Common myeloid progenitor, CD34-positive (primary cell): Measurements from ENCODE around the gene GSTM3.
A peak's percentile ranks its signal among the peaks of the same experiment; 100 is the strongest.

Experiments used
- CTCF ChIA-PET: fragments of 350-600 bp; sonication (Branson Sonifier 250); formaldehyde crosslinking; loops from one replicate; lab custom pipeline; 2021; ENCODE audit warnings: antibody characterized with exemption; lab: Charles Lee
- POLR2A ChIA-PET: fragments of 350-600 bp; sonication (Branson Sonifier 250); formaldehyde crosslinking; loops from one replicate; lab custom pipeline; 2021; ENCODE audit warnings: antibody characterized with exemption; lab: Charles Lee
- DNase-seq, 3 donors: peaks; one replicate each; pipeline versions ENCODE4 v3.0.0 to v3.0.0-alpha.2; 2013
- H3K27ac ChIP-seq, 2 experiments: 1 replicate in 1 of 2; 2 replicates in 1 of 2; pipeline ENCODE4 v1.7.0; 2013; ENCODE audit warnings: inconsistent platforms in 2 of 2, low read length in 2 of 2, mild to moderate bottlenecking in 2 of 2, low read depth in 1 of 2, moderate library complexity in 1 of 2; ENCODE audit not compliant: severe bottlenecking in 2 of 2, insufficient read depth in 1 of 2, poor library complexity in 1 of 2
- H3K27me3 ChIP-seq, 5 experiments: replicated peaks in 2 of 5; 1 replicate in 3 of 5; 2 replicates in 2 of 5; pipeline versions ENCODE4 v1.6.1 to v1.7.0; 2013; ENCODE audit warnings: low read length in 4 of 5, mild to moderate bottlenecking in 2 of 5, moderate library complexity in 2 of 5, inconsistent platforms in 1 of 5; ENCODE audit not compliant: insufficient read depth in 5 of 5, control insufficient read depth in 4 of 5
- H3K36me3 ChIP-seq, 4 experiments: 1 replicate in 2 of 4; 2 replicates in 2 of 4; pipeline versions ENCODE4 v1.6.1 to v1.7.0; 2013; ENCODE audit warnings: low read length in 3 of 4, control low read depth in 1 of 4, mild to moderate bottlenecking in 1 of 4; ENCODE audit not compliant: control insufficient read depth in 4 of 4, insufficient read depth in 4 of 4
- H3K4me1 ChIP-seq, 4 experiments: 1 replicate in 3 of 4; 2 replicates in 1 of 4; pipeline versions ENCODE4 v1.6.1 to v1.7.1; 2013; ENCODE audit warnings: low read length in 3 of 4, mild to moderate bottlenecking in 3 of 4, control low read depth in 1 of 4, inconsistent platforms in 1 of 4, moderate library complexity in 1 of 4; ENCODE audit not compliant: control insufficient read depth in 4 of 4, insufficient read depth in 4 of 4; ENCODE audit errors: control extremely low read depth in 1 of 4
- H3K4me3 ChIP-seq, 7 experiments: 1 replicate in 4 of 7; 2 replicates in 3 of 7; pipeline versions ENCODE4 v1.5.1 to v1.7.0; 2013; ENCODE audit warnings: mild to moderate bottlenecking in 7 of 7, low read length in 6 of 7, moderate library complexity in 6 of 7, inconsistent platforms in 2 of 7, low read depth in 2 of 7, control low read depth in 1 of 7; ENCODE audit not compliant: insufficient read depth in 4 of 7, control insufficient read depth in 1 of 7; ENCODE audit errors: extremely low read depth in 1 of 7
- H3K9me3 ChIP-seq, 5 experiments: 1 replicate in 4 of 5; 2 replicates in 1 of 5; pipeline versions ENCODE4 v1.6.1 to v1.7.1; 2013; ENCODE audit warnings: low read length in 4 of 5, mild to moderate bottlenecking in 2 of 5, inconsistent platforms in 1 of 5, low read depth in 1 of 5, moderate library complexity in 1 of 5; ENCODE audit not compliant: control insufficient read depth in 4 of 5, insufficient read depth in 2 of 5; ENCODE audit errors: control extremely low read depth in 1 of 5
- WGBS: methylation state at CpG from one replicate; pipeline ENCODE4 v1.1.5; 2013; ENCODE audit not compliant: insufficient coverage; 5-methylcytosine and 5-hydroxymethylcytosine counted together

Gene GSTM3

DNA sequence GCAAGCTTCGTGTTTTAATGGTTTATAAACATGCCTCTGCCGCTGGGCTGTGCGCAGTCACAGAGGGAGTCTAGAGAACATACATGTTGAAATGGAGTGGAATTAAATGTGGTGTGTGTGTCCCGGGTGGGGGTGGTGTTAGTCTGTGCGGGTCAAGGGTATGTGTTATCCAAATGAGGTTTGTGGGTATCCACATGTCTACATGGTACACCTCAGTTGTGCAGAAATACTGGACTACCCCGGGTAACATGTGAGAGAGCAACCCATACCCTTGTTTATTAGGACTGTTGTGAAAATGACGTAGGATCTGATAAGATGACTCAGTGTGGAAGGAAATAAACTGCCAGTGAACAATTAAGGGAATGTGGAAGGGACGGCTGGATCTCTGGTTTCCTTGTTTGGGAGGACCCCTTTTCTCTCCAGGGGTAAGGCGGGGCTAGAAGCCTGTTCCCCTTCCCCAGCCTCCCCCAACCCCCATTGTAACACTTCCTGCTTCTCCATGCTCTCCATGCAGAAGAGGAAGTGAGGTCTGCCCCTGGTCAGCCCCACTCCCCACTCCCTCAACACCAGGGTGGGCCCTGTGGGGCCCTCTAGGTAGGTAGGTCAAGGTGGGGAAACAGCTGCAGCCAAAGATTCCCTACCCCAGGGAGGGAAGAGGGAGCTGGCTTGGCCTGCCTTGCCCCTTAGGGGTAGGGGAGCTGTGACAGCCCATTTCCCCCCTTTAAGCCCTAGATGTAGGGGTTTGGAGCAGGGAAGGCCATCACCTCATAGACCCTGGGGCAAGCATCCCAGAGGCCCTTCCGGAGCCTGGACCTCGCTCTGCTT, 22.2 kb upstream of the GSTM3 start:
- POLR2A ChIA-PET, result interaction anchor here (0.9 kb wide), 1 partner anchor 126 kb away, joined by 3 read pairs; no protein-coding TSS in a partner anchor
- Histone ChIP-seq H3K4me3 (peak overlapping the region in 1 of 7 experiments; percentile 21), H3K36me3 (no peaks in the 10 kb centered on the region), H3K27ac (peak overlapping the region in 1 of 2 experiments; percentile 57), H3K4me1 (peaks cover 5 to 33% (median 16%) of the 10 kb centered on the region in 4 experiments), H3K27me3 (no peaks in the 10 kb centered on the region), H3K9me3 (no peaks in the 10 kb centered on the region)
- WGBS, result 77% methylated on average over 10 of the region's 11 CpGs
- CTCF ChIA-PET, result interaction anchor here (1.0 to 2.9 kb wide), 8 partner anchors 10 to 222 kb away, joined by 3 to 17 read pairs (median 4); partner anchors contain the start of gene AHCYL1
- DNase-seq, result peak in 2 of 3 donors; percentile 53 to 64

GRCh38 chr1:109762039-109762585, 21.3 kb upstream of the GSTM3 start:
- Histone ChIP-seq H3K36me3 (no peaks in the 10 kb centered on the region), H3K27me3 (no peaks in the 10 kb centered on the region), H3K4me3 (no peak overlapping the region), H3K9me3 (no peaks in the 10 kb centered on the region), H3K27ac (no peak overlapping the region), H3K4me1 (peaks cover 5 to 25% (median 15%) of the 10 kb centered on the region in 4 experiments)
- WGBS, result 100% methylated on average over 6 of the region's 7 CpGs
- ChIA-PET CTCF (interaction anchor here (1.0 to 1.4 kb wide), 5 partner anchors 11 to 222 kb away, joined by 3 to 7 read pairs (median 5); partner anchors contain the start of gene AHCYL1), POLR2A (interaction anchor here (0.9 kb wide), 1 partner anchor 125 kb away, joined by 3 read pairs; no protein-coding TSS in a partner anchor)
- no peak for DNase-seq

- ChIA-PET POLR2A (interaction anchor here (0.9 kb wide), 1 partner anchor 125 kb away, joined by 3 read pairs; no protein-coding TSS in a partner anchor), CTCF (interaction anchor here (1.0 to 1.4 kb wide), 5 partner anchors 11 to 222 kb away, joined by 3 to 7 read pairs (median 5); partner anchors contain the start of gene AHCYL1)
- over 99% methylated on average over 9 of the region's 14 CpGs for WGBS
- Histone ChIP-seq H3K4me3 (no peak overlapping the region), H3K9me3 (no peaks in the 10 kb centered on the region), H3K27me3 (no peaks in the 10 kb centered on the region), H3K36me3 (no peaks in the 10 kb centered on the region), H3K27ac (no peak overlapping the region), H3K4me1 (peaks cover 5 to 21% (median 14%) of the 10 kb centered on the region in 4 experiments)
- no peak for DNase-seq
Measured at GRCh38 chr1:109761227-109762038, 20.6 kb upstream of the GSTM3 start.

DNA sequence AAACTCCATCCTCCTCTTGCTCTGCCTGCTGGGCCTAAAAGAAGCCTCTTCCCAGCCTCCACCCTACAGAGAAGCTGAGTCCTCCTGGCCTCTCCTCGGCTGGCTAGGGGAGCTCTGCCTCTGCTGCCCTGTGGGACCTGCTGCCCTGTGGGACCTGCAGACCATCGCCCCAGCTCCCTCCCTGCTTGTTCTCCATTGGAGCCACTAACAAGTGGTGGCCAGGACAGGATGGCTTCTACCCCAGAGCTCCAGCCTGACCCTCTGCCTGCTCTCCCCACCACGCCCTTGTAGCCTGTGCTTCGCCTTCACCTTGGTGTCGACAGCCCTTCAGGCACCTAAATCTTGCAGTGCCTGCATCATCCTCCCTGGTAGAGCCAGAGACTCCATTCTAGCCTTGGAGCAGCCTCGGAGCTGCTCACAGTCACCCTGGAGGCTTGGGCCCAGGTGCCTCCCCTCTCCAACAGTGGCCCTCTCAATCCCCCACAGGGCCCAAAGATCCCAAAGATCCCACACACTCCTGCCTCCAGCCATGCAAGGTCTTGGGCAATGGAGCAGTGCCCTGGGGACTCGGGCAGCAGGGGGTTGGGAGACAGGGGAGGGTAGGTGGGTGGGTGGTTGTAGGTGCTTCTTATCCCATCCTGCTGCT, 19.9 kb upstream of the GSTM3 start:
- H3K4me3 ChIP-seq, result no peak overlapping the region
- no peaks in the 10 kb centered on the region for H3K36me3 ChIP-seq
- 98% methylated on average over 6 of the region's 7 CpGs for WGBS
- H3K27me3 ChIP-seq, result no peaks in the 10 kb centered on the region
- POLR2A ChIA-PET, result no interaction called here
- no peaks in the 10 kb centered on the region for H3K9me3 ChIP-seq
- peaks cover 5 to 17% (median 14%) of the 10 kb centered on the region in 4 experiments for H3K4me1 ChIP-seq
- no peak for DNase-seq
- CTCF ChIA-PET, result interaction anchor here (0.6 to 1.5 kb wide), 2 partner anchors 12 to 146 kb away, joined by 3 to 4 read pairs; no protein-coding TSS in a partner anchor
- no peak overlapping the region for H3K27ac ChIP-seq

DNA sequence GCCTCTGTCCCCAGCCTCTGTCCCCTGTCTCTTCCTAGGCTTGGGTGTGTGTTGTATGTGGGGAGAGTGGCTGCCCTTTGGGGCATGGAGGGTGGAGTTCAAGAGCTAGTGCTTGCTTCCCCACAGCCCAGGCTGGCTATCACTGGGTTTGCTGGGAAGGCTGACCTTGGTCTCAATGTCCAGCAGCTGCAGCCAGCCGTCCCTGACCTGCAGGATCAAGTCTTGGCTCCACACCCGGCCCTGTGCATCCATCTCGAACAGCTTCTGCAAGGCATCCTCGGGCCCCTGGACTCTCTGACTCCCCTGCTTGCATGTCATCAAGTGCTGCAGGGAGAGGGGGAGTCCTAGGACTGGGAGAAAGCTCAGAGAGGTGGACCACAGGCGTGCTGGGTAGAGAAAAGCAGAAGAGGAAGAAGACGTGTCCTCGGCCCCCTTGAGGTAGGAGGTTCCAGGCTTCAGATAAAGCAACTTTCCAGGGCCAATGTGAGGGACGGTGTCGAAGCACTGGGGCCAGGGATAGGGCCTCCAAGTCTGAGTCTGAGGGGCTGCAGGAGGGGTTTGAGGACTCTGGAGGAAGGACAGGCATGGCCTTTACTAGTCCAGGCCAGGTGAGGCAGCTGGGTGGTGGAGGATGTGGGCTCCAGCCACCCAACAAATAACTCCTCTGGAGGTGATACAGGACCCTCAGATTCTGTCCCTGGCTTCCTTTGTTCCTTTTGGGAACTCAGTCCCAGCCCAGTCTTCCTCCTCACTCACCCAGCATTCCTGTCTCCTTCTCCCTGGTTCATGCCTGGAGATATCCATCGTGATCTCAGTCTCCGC, 18.9 kb upstream of the GSTM3 start:
- POLR2A ChIA-PET, result interaction anchor here (0.7 kb wide), 1 partner anchor 136 kb away, joined by 4 read pairs; no protein-coding TSS in a partner anchor
- Histone ChIP-seq H3K36me3 (no peaks in the 10 kb centered on the region), H3K4me3 (no peak overlapping the region), H3K27me3 (no peaks in the 10 kb centered on the region), H3K4me1 (peaks cover 5 to 16% (median 13%) of the 10 kb centered on the region in 4 experiments), H3K27ac (no peak overlapping the region), H3K9me3 (no peaks in the 10 kb centered on the region)
- CTCF ChIA-PET, result interaction anchor here (0.6 to 1.5 kb wide), 8 partner anchors 12 to 147 kb away, joined by 3 to 7 read pairs (median 4); no protein-coding TSS in a partner anchor
- WGBS, result 93% methylated on average over 11 of the region's 11 CpGs
- DNase-seq, result peak in 1 of 3 donors; percentile 28
